GM18498 (cell line): Measurements from ENCODE around the gene KANK2.
"Not testable (repeated sequence)": the region's sequence is repeated elsewhere in the genome, so short reads cannot be mapped to it uniquely, and the experiment has no call there.

Experiments used
- ATAC-seq: cut with Tn5 transposase; IDR thresholded peaks from one replicate; pipeline ENCODE4 v1.9.1; 2021; ENCODE audit warnings: mild to moderate bottlenecking, moderate library complexity; ENCODE audit not compliant: unreplicated experiment

The KANK2 gene

GRCh38 chr19:11198769-11199424 lies 1.6 kb upstream of the KANK2 start:
- ATAC-seq: no peak

- ATAC-seq: no peak
These were observed 810 bp upstream of the KANK2 start for GRCh38 chr19:11198175-11198534.

GRCh38 chr19:11196406-11197287 lies 698 bp downstream of the KANK2 start:
- no peak for ATAC-seq

GRCh38 chr19:11195681-11196080 lies 1.7 kb downstream of the KANK2 start:
- no peak for ATAC-seq

- ATAC-seq: no peak
These were observed 2.4 kb downstream of the KANK2 start for GRCh38 chr19:11194656-11195558.

- ATAC-seq: no peak
These were observed 3.2 kb downstream of the KANK2 start for GRCh38 chr19:11194173-11194572.

- ATAC-seq: no peak
These were observed 4.1 kb downstream of the KANK2 start for GRCh38 chr19:11192957-11193939.

- ATAC-seq: no peak
These were observed 5.4 kb downstream of the KANK2 start for GRCh38 chr19:11191934-11192333.

GRCh38 chr19:11191273-11191755 lies 6.0 kb downstream of the KANK2 start:
- no peak for ATAC-seq

- ATAC-seq: no peak
These were observed 6.8 kb downstream of the KANK2 start for GRCh38 chr19:11190501-11190900.

GRCh38 chr19:11187441-11187840 lies 9.9 kb downstream of the KANK2 start:
- no peak for ATAC-seq

- ATAC-seq: no peak
These were observed 14.4 kb downstream of the KANK2 start for GRCh38 chr19:11182994-11183393.

- ATAC-seq: no peak
These were observed 15.9 kb downstream of the KANK2 start for GRCh38 chr19:11181488-11181887.

- ATAC-seq: not testable (repeated sequence)
These were observed 16.4 kb downstream of the KANK2 start for GRCh38 chr19:11180975-11181374.

GRCh38 chr19:11180346-11180745 lies 17.0 kb downstream of the KANK2 start:
- no peak for ATAC-seq

GRCh38 chr19:11179716-11180297 lies 17.5 kb downstream of the KANK2 start:
- no peak for ATAC-seq

- not testable (repeated sequence) for ATAC-seq
These were observed 18.2 kb downstream of the KANK2 start for GRCh38 chr19:11179145-11179465.

GRCh38 chr19:11177592-11177991 lies 19.8 kb downstream of the KANK2 start:
- ATAC-seq: no peak

GRCh38 chr19:11176466-11177193 lies 20.7 kb downstream of the KANK2 start:
- ATAC-seq: no peak
